HepG2 (cell line): ENCODE results near the gene HMCN2. TPM values are rescaled to one million over a fixed set of nuclear protein-coding genes. Genes with fewer than 3 reads are reported as not detected.

ENCODE experiments used
- ATAD3A ChIP-seq: sonication (generic); formaldehyde crosslinking; IDR thresholded peaks from 2 replicates; pipeline ENCODE4 v1.4.0; 2020; ENCODE audit warnings: missing genetic modification reagents
- CENPX ChIP-seq: sonication (generic); formaldehyde crosslinking; IDR thresholded peaks from 2 replicates; pipeline ENCODE4 v1.9.0; 2021; ENCODE audit warnings: mild to moderate bottlenecking, missing genetic modification reagents, moderate library complexity
- CTCF ChIP-seq: sonication (generic); formaldehyde crosslinking; IDR thresholded peaks from 2 replicates; pipeline ENCODE4 v1.5.0; 2020; ENCODE audit warnings: mild to moderate bottlenecking, missing genetic modification reagents, moderate library complexity
- NR1H2 ChIP-seq: sonication (generic); formaldehyde crosslinking; IDR thresholded peaks from 2 replicates; pipeline ENCODE4 v1.8.1; 2022; ENCODE audit warnings: low read depth, missing genetic modification reagents, borderline replicate concordance
- SP140L ChIP-seq: sonication (generic); formaldehyde crosslinking; IDR thresholded peaks from 2 replicates; pipeline ENCODE4 v1.4.0; 2020; ENCODE audit warnings: missing genetic modification reagents, borderline replicate concordance
- ZNF235 ChIP-seq: sonication (generic); formaldehyde crosslinking; IDR thresholded peaks from 2 replicates; pipeline ENCODE4 v1.8.1; 2023; ENCODE audit warnings: mild to moderate bottlenecking, missing genetic modification reagents, borderline replicate concordance
- ZNF710 ChIP-seq: sonication (generic); formaldehyde crosslinking; IDR thresholded peaks from 2 replicates; pipeline ENCODE4 v1.5.0; 2020; ENCODE audit warnings: mild to moderate bottlenecking, missing genetic modification reagents, borderline replicate concordance
- ZNF773 ChIP-seq: sonication (generic); formaldehyde crosslinking; IDR thresholded peaks from 2 replicates; pipeline ENCODE4 v1.4.0; 2020; ENCODE audit warnings: missing genetic modification reagents, borderline replicate concordance
- polyA plus RNA-seq, 8 experiments: library from polyadenylated mRNA; depleted of rRNA in 3 of 8; stranded (reverse) in 7 of 8; unstranded in 1 of 8; fragments of >200 nt; fragmentation: Illumina TruSeq in 4 of 8; extraction: Trizol in 4 of 8; gene quantifications; 2 replicates each; pipeline versions ENCODE4 v1.2.1 to v1.2.3, GENCODE V29; 2011 to 2016; ENCODE audit warnings: low read depth in 4 of 8, missing spikeins in 1 of 8, mixed read lengths in 1 of 8; ENCODE audit not compliant: insufficient read depth in 1 of 8
- total RNA-seq, 5 experiments: library from RNA; depleted of rRNA; stranded (reverse); fragments of >200 nt; fragmentation: Illumina TruSeq; extraction: Trizol; gene quantifications; 2 replicates each; pipeline ENCODE4 v1.2.3, GENCODE V29; 2016; ENCODE audit warnings: low read depth in 1 of 5

Gene HMCN2
- total and polyA plus RNA-seq, 2 of the 13 experiments (the other 11 are each of a cell fraction or from before 2014, with no cell fraction given): 0.09 TPM; not detected in 1

- TF ChIP-seq ZNF710 (CRISPR knock-in tag): no peak
- TF ChIP-seq CENPX: no peak
- no peak for TF ChIP-seq NR1H2
- no peak for TF ChIP-seq ATAD3A (CRISPR knock-in tag)
- peak; percentile 34; the same call in 1 of the 2 replicates for TF ChIP-seq CTCF
- no peak for TF ChIP-seq ZNF235 (CRISPR knock-in tag)
- no peak for TF ChIP-seq ZNF773 (CRISPR knock-in tag)
- TF ChIP-seq SP140L (CRISPR knock-in tag): no peak
Measured at GRCh38 chr9:130465383-130466096, 200.0 kb downstream of the HMCN2 start (continued).
